Activated CD4-positive, alpha-beta T cell treated with anti-CD3 and anti-CD28 coated beads, Interleukin-2, amount 10 ng/mL, durations not matched to agents 7 days and 5 days (primary cell): ENCODE measurements around the gene SRGAP3. TPM values are rescaled to one million over a fixed set of nuclear protein-coding genes. Genes with fewer than 3 reads are reported as not detected.

Experiments
- CTCF ChIA-PET: fragments of 350-600 bp; sonication (Branson Sonifier 250); formaldehyde crosslinking; loops from one replicate; lab custom pipeline; 2021; ENCODE audit warnings: antibody characterized with exemption; lab: Charles Lee
- POLR2A ChIA-PET: fragments of 350-600 bp; sonication (Branson Sonifier 250); formaldehyde crosslinking; loops from one replicate; lab custom pipeline; 2021; ENCODE audit warnings: antibody characterized with exemption; lab: Charles Lee
- DNase-seq: peaks from one replicate; pipeline ENCODE4 v3.0.0-alpha.2; 2020
- H3K27ac Mint-ChIP-seq: one replicate; pipeline ENCODE4 v1.8.0; 2021; ENCODE audit warnings: mild to moderate bottlenecking, moderate library complexity, mixed read lengths
- H3K27me3 Mint-ChIP-seq: one replicate; pipeline ENCODE4 v1.8.0; 2021; ENCODE audit warnings: mixed read lengths
- H3K36me3 Mint-ChIP-seq: one replicate; pipeline ENCODE4 v1.8.0; 2021; ENCODE audit warnings: low read depth, mixed read lengths
- H3K4me1 Mint-ChIP-seq: one replicate; pipeline ENCODE4 v1.8.0; 2021; ENCODE audit warnings: mixed read lengths
- H3K4me3 Mint-ChIP-seq: one replicate; pipeline ENCODE4 v1.8.0; 2021; ENCODE audit warnings: mild to moderate bottlenecking, moderate library complexity, mixed read lengths
- H3K9me3 Mint-ChIP-seq: one replicate; pipeline ENCODE4 v1.8.0; 2021; ENCODE audit warnings: mixed read lengths
- total RNA-seq, 2 experiments: library from RNA; stranded (reverse); gene quantifications; one replicate each; pipeline ENCODE4 v1.2.3, GENCODE V29; 2021

The SRGAP3 gene
- total RNA-seq, 2 experiments from 2014 or later: 3.2 to 4.0 TPM

DNA sequence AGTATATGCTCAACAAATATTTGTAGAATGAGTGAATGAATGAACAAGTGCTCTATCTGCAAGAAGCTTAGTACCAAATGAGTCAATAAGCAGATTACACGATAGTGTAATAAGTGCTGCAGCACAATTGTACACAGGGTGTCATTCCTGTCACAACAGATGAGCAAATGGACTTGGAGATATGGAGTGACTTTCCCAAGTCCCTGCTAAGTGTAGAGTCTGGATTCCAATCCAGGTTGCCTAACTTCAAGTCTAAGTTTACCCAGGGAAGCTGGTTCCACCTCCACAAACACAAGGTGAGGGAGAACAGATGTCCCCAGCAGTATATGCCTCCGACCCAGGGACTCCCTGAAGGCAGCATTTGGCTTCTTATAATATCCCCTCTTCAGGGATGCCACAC, 208.4 kb downstream of the SRGAP3 start:
- Mint-ChIP-seq H3K27ac (no peak overlapping the region), H3K9me3 (no peaks in the 10 kb centered on the region), H3K27me3 (no peaks in the 10 kb centered on the region), H3K4me3 (no peak overlapping the region), H3K4me1 (no peaks in the 10 kb centered on the region), H3K36me3 (no peaks in the 10 kb centered on the region)
- no peak for DNase-seq
- ChIA-PET CTCF (interaction anchor here (1.1 to 1.4 kb wide), 2 partner anchors 12 to 14 kb away, joined by 3 read pairs; no protein-coding TSS in a partner anchor), POLR2A (no interaction called here)

DNA sequence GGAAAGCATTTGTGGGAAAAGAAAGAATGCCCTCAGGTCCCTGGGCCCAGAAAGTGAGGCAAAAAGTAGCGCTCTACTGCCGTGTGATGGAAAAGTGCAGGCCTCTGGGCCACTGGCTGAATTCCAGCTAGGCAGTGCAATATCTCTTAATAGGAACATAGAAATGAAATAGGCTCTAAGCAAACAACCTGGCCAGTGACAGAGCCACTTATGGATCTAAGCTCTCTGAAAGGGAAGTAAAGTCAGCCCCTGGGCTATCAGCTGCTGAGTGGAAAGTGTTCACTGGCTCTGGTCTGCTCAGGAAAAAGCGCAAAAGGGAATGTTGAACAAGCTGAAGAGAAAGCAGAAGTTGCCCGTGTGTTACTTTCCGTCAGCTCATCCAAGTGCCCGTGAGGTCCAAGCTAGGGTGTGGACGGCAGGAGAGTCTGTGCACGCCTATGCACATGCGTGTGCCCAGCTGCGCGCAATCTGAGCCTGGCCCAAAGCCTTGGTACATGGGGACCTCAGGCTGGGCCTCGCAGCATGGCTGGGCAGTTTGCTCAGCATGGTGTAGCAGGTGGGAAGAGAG, 212.2 kb downstream of the SRGAP3 start:
- H3K27ac Mint-ChIP-seq: no peak overlapping the region
- ChIA-PET POLR2A (no interaction called here), CTCF (no interaction called here)
- H3K4me1 Mint-ChIP-seq: peaks cover 5% of the 10 kb centered on the region
- no peaks in the 10 kb centered on the region for H3K9me3 Mint-ChIP-seq
- H3K27me3 Mint-ChIP-seq: no peaks in the 10 kb centered on the region
- H3K36me3 Mint-ChIP-seq: no peaks in the 10 kb centered on the region
- H3K4me3 Mint-ChIP-seq: no peak overlapping the region
- DNase-seq: no peak

DNA sequence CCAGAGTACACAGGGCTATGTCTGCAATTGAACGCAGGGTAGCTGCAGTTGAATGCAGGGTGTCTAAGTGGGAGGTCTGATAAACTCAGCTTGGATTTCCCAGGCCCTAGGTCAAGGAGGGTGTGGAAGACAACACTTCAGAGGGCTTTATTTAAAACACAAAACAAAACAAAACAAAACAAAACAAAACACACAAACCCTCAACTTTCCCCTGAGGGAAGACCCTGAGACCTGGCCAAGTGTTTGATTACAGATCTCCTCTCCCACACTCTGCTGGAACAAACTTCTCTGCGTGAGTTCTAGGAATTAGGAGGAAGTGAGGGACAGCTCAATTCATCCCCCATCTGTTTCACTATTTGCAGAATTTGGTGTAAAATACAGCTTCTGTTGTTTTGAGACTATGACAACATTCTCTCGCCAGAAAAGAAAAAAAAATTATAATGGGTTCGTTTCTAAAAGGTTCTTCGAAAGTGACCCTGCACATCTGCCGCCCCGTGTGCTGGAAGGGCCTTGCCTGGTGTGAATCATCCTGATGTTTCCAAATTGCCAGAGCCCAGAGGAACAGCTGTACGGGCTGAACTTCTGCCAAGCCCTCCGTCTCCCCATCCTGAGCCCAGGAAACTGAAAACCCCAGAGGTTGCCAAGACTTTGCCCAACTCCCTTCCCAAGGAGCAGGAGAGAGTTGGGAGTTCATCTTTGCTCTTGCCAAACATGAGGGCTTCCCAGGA, 212.9 kb downstream of the SRGAP3 start:
- ChIA-PET POLR2A (no interaction called here), CTCF (no interaction called here)
- Mint-ChIP-seq H3K4me3 (no peak overlapping the region), H3K36me3 (no peaks in the 10 kb centered on the region), H3K27me3 (no peaks in the 10 kb centered on the region), H3K9me3 (no peaks in the 10 kb centered on the region), H3K4me1 (peaks cover 5% of the 10 kb centered on the region), H3K27ac (no peak overlapping the region)
- DNase-seq: no peak

DNA sequence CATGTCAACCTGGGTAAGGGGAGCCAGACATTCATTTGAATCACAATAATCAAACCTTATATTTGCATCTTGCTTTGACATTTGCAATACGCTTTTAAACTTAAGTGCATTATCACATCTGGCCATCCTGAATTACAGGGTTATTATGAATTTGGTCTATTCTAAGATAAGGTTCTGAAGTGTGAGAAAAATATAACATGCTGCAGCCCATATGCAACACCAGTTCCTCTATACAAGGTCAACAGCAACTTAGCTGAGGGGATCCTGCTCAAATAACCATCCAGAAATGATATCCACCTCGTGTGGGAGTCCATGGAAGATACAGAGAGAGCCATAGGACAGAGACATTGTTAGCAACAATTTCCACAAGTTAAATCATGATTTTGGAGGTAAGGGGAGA, 213.5 kb downstream of the SRGAP3 start:
- no peaks in the 10 kb centered on the region for H3K9me3 Mint-ChIP-seq
- DNase-seq: no peak
- H3K4me1 Mint-ChIP-seq: peaks cover 5% of the 10 kb centered on the region
- H3K27me3 Mint-ChIP-seq: no peaks in the 10 kb centered on the region
- no peak overlapping the region for H3K4me3 Mint-ChIP-seq
- H3K36me3 Mint-ChIP-seq: no peaks in the 10 kb centered on the region
- ChIA-PET CTCF (no interaction called here), POLR2A (no interaction called here)
- H3K27ac Mint-ChIP-seq: no peak overlapping the region

DNA sequence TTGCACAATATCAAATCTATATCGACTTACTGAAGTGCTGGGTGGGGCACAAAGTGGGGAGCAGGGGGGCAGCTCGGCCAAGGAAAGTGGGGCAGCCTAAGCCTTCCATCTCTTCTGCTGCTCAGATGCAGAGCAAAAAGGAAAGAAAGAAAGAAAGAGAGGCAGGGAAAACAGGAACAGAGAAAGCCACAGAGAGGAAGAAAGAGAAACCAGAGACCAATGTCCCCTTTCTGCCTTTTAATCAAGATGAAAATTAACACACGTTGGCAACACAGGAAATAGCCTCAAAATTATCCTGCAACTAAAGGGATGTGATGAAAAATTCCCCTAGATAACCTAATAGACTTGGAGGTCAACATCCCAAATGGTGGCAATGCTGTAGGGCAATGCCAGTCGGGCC, 214.0 kb downstream of the SRGAP3 start:
- POLR2A ChIA-PET: no interaction called here
- H3K4me3 Mint-ChIP-seq: no peak overlapping the region
- no peaks in the 10 kb centered on the region for H3K27me3 Mint-ChIP-seq
- no peak for DNase-seq
- no peaks in the 10 kb centered on the region for H3K9me3 Mint-ChIP-seq
- no peak overlapping the region for H3K27ac Mint-ChIP-seq
- H3K4me1 Mint-ChIP-seq: peaks cover 5% of the 10 kb centered on the region
- no peaks in the 10 kb centered on the region for H3K36me3 Mint-ChIP-seq
- CTCF ChIA-PET: no interaction called here

DNA sequence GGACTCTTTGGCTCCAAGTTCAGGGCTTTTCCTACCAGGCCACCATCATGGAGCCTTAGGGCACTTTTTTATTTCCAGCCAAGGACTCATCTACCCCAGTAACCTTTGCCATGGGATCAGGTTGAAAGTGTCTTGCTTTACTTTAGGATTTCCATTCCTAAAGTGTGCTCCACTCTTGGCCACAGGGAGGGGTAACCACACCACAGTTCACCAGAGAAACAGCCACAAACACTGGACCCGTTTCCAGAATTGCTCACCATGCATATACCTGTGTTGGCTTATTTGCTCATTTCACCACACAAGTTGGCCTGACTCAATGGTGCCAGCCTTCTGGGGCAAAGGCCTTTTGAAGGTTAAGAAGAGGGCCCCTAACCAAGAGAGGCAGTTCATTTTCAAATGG, 215.6 kb downstream of the SRGAP3 start:
- ChIA-PET POLR2A (no interaction called here), CTCF (no interaction called here)
- Mint-ChIP-seq H3K36me3 (no peaks in the 10 kb centered on the region), H3K27ac (no peak overlapping the region), H3K27me3 (no peaks in the 10 kb centered on the region), H3K9me3 (no peaks in the 10 kb centered on the region), H3K4me1 (peaks cover 5% of the 10 kb centered on the region), H3K4me3 (no peak overlapping the region)
- no peak for DNase-seq

DNA sequence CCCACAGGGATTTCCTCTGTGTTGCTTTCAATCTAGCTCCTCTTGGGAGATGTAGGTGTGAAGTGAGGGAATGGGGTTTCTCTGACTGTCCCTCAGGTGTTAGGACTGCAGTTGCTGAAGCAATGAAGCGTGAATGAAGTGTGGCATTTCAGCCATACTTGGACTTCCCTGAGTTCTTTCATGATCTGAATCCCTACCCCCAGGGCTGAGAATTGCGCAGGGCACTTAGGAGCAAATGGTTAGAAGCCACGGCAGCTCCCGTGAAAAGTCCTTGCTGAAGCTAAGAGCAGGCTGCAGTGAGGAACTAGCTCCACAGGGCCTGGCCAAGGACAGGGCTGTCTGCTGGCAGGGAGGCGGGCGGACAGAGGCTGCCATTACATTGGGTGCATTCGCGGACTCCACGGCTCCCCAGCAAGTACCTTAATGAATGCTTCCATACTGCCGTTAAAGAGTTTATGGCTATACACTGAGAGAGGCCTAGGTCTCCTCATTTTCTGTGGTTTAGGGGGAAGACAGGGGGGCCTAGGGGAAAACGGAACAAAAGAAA, 217.1 kb downstream of the SRGAP3 start:
- H3K4me3 Mint-ChIP-seq: no peak overlapping the region
- CTCF ChIA-PET: interaction anchor here (0.6 kb wide), 1 partner anchor 1408 kb away, joined by 3 read pairs; no protein-coding TSS in a partner anchor
- POLR2A ChIA-PET: no interaction called here
- H3K27me3 Mint-ChIP-seq: no peaks in the 10 kb centered on the region
- peaks cover 5% of the 10 kb centered on the region for H3K4me1 Mint-ChIP-seq
- H3K9me3 Mint-ChIP-seq: no peaks in the 10 kb centered on the region
- no peak for DNase-seq
- no peaks in the 10 kb centered on the region for H3K36me3 Mint-ChIP-seq
- no peak overlapping the region for H3K27ac Mint-ChIP-seq

DNA sequence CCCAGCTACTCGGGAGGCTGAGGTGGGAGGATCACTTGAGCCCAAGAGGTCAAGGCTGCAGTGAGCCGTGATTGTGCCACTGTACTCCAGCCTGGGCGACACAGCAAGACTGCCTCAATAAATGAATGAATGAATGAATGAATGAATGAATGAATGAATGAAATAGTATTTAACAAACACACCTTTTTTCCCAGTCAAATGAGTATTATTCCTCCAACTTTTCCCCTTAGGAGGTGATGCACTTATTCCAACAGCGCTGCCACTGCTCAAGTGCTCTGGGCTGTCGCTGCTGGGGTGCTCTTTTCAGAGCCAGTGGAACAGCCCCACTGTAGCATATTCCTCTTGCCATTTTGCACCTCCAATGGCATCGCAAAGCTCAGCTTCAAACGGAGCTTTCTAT, 219.4 kb downstream of the SRGAP3 start:
- ChIA-PET POLR2A (no interaction called here), CTCF (no interaction called here)
- no peaks in the 10 kb centered on the region for H3K9me3 Mint-ChIP-seq
- no peaks in the 10 kb centered on the region for H3K27me3 Mint-ChIP-seq
- no peaks in the 10 kb centered on the region for H3K36me3 Mint-ChIP-seq
- no peaks in the 10 kb centered on the region for H3K4me1 Mint-ChIP-seq
- no peak overlapping the region for H3K27ac Mint-ChIP-seq
- DNase-seq: no peak
- no peak overlapping the region for H3K4me3 Mint-ChIP-seq

DNA sequence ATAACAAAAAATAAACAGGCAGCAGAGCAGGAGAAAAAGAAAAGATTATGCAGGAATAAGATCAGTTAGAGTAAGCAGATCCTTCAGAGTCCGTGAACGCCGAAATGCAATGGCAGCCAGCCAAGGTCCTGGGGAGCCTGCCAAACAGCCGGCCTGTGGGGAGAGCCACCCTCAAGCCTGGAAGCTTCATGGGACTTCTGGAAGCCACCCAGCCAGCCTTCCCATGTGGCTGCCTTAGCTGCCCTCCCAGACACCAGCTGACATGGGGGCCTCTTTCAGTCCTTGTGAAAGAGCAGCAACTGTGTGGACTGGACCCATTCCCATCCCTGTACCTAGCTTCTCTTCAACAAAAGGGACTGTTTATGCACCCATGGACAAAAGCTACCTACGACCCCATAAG, 221.3 kb downstream of the SRGAP3 start:
- H3K4me1 Mint-ChIP-seq: no peaks in the 10 kb centered on the region
- H3K27me3 Mint-ChIP-seq: no peaks in the 10 kb centered on the region
- H3K9me3 Mint-ChIP-seq: no peaks in the 10 kb centered on the region
- no peak for DNase-seq
- H3K4me3 Mint-ChIP-seq: no peak overlapping the region
- CTCF ChIA-PET: interaction anchor here (0.5 to 1.2 kb wide), 2 partner anchors 35 to 1490 kb away, joined by 3 read pairs; no protein-coding TSS in a partner anchor
- no peaks in the 10 kb centered on the region for H3K36me3 Mint-ChIP-seq
- H3K27ac Mint-ChIP-seq: no peak overlapping the region
- POLR2A ChIA-PET: no interaction called here

DNA sequence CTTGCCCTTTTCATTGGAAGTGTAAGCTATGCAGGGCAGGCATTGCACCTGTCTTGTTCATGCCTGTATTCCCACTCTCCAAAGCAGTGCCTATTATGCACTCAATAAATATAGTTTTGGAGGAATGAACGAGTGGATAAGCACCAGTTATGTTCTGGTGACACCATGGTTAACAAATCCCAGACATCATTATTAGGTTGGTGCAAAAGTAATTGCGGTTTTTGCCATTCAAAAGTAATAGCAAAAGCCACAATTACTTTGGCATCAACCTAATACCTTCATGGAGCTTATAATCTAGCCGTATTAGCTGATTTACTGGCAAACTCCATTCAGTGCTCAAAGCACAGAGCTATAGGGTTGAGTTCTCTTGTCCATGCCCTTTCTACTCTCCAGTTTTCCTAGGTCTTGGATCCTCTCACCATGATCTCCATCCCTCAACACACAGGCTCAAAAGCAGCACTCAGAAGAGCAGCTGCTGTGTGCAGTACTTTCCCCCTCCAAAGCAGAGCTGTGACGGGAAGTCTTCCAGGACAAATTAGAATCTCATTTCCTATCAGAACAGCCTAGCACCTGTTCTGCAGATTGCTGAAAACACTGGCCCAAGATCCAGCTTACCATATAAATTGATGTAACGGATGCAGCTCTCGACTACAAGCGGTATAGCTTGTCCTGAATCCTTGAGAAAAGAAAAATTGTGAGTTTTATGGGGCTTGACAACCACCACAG, 223.0 kb downstream of the SRGAP3 start:
- CTCF ChIA-PET: interaction anchor here (0.9 to 1.2 kb wide), 2 partner anchors 12 to 14 kb away, joined by 3 to 4 read pairs; no protein-coding TSS in a partner anchor
- no peaks in the 10 kb centered on the region for H3K27me3 Mint-ChIP-seq

DNA sequence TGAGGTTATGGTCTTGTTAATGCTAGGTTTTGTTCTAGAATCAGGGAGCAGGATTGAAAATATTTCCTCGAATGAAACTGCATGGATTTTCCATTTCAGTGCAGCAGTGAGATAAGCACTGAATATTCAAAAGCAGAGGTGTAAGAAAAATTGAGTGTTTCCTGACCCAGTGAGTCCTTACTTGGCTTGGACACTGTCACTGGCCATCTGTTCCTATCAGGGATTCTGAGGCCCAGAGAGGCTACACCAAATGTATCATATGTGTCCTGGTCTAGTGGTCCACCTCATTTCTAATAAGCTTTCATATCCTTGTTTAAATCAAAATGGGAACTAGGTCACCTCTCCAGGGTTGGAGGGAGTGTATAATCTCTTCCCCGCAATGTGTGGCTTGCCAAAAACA, 225.1 kb downstream of the SRGAP3 start:
- no peaks in the 10 kb centered on the region for H3K4me1 Mint-ChIP-seq
- CTCF ChIA-PET: no interaction called here
- H3K36me3 Mint-ChIP-seq: no peaks in the 10 kb centered on the region
- DNase-seq: no peak
- H3K27me3 Mint-ChIP-seq: no peaks in the 10 kb centered on the region
- H3K27ac Mint-ChIP-seq: no peak overlapping the region
- no peak overlapping the region for H3K4me3 Mint-ChIP-seq
- POLR2A ChIA-PET: no interaction called here
- no peaks in the 10 kb centered on the region for H3K9me3 Mint-ChIP-seq

More for the DNA sequence above, 223.0 kb downstream of the SRGAP3 start:
- H3K36me3 Mint-ChIP-seq: no peaks in the 10 kb centered on the region
- H3K9me3 Mint-ChIP-seq: no peaks in the 10 kb centered on the region
- no peak overlapping the region for H3K27ac Mint-ChIP-seq
- no peak overlapping the region for H3K4me3 Mint-ChIP-seq
- no peaks in the 10 kb centered on the region for H3K4me1 Mint-ChIP-seq
- POLR2A ChIA-PET: no interaction called here
- DNase-seq: no peak

DNA sequence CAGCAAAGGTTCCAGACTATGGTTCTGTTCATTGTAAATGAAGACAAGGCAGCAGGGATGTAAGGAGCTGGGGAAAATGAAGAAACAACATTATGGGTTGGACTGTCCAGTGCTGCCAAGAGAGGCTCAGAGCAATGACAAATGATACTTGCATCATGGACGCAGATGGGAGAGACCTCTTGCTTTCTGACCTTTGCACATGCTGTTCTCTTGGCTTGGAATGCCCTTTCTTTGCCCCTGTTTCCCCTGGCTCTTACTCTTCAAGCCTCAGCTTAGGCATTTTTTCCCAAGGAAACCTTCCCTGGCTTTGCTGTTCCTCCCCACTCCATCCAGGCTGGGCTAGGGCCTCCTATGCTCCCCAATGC, 226.2 kb downstream of the SRGAP3 start:
- H3K27ac Mint-ChIP-seq: no peak overlapping the region
- ChIA-PET CTCF (no interaction called here), POLR2A (no interaction called here)
- no peak for DNase-seq
- no peak overlapping the region for H3K4me3 Mint-ChIP-seq
- no peaks in the 10 kb centered on the region for H3K36me3 Mint-ChIP-seq
- H3K27me3 Mint-ChIP-seq: no peaks in the 10 kb centered on the region
- H3K4me1 Mint-ChIP-seq: no peaks in the 10 kb centered on the region
- H3K9me3 Mint-ChIP-seq: no peaks in the 10 kb centered on the region
